Hepatocyte (in vitro differentiated cells): ENCODE measurements around the gene SUMO4.

Experiments used
- EZH2 ChIP-seq: fragments of 200-600 bp; sonication (generic); IDR thresholded peaks from 2 replicates; pipeline ENCODE4 v1.6.1; 2016; ENCODE audit warnings: antibody characterized with exemption, mild to moderate bottlenecking, borderline replicate concordance
- EZH2phosphoT487 ChIP-seq: fragments of 200-600 bp; sonication (generic); IDR thresholded peaks from one replicate; pipeline ENCODE4 v1.6.1; 2018; ENCODE audit warnings: antibody characterized with exemption, mild to moderate bottlenecking, low read depth, moderate library complexity; ENCODE audit not compliant: unreplicated experiment, severe bottlenecking
- TF ChIP-seq, protein P1 (sequence below): fragments of 200-600 bp; sonication (generic); IDR thresholded peaks from 2 replicates; pipeline ENCODE4 v1.5.1; 2016; ENCODE audit warnings: antibody characterized with exemption, mild to moderate bottlenecking; ENCODE audit not compliant: poor library complexity

DNA sequence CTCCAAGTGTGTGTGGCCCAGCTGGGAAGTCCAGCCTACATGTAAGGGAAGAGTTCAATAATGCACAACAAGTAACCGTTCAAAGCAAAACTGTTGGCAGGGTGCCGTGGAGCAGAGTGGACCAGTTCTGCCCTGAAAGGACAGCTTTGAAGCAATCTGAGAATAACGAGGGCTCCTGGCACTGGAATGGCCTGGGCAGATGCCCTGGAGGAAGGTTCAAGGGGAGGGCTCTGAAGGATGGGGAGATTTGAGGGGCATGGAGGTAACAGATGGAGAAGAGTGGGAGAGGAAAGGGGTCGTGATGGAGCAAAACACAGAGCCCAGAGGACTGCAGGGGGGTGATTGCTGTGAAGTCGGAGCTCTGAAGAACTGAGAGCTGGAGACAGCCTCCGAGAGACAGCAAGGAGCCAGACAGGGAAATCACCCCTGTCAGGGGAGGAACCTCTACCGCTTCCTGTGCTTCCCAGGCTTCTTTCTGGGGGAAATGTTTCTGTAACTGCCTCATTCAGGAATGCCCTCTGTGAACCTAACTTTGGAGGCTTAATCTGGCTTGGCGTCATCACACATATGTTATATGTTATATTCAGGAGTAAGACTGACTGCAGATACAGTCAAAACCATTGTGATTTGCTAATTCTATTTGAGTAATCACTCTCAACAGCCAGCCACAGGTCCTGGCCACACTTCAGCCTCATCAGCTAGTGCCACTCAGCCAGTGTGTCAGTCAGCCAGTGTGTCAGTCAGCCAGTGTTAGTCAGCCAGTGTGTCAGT is 43.5 kb downstream of the SUMO4 start:
- TF ChIP-seq, protein P1, sequence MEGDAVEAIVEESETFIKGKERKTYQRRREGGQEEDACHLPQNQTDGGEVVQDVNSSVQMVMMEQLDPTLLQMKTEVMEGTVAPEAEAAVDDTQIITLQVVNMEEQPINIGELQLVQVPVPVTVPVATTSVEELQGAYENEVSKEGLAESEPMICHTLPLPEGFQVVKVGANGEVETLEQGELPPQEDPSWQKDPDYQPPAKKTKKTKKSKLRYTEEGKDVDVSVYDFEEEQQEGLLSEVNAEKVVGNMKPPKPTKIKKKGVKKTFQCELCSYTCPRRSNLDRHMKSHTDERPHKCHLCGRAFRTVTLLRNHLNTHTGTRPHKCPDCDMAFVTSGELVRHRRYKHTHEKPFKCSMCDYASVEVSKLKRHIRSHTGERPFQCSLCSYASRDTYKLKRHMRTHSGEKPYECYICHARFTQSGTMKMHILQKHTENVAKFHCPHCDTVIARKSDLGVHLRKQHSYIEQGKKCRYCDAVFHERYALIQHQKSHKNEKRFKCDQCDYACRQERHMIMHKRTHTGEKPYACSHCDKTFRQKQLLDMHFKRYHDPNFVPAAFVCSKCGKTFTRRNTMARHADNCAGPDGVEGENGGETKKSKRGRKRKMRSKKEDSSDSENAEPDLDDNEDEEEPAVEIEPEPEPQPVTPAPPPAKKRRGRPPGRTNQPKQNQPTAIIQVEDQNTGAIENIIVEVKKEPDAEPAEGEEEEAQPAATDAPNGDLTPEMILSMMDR, result no peak
- TF ChIP-seq EZH2, result no peak
- no peak for TF ChIP-seq EZH2phosphoT487
